Measurements from ENCODE around the gene INCA1.
A peak's percentile ranks its signal among the peaks of the same experiment; 100 is the strongest.

The INCA1 gene

DNA sequence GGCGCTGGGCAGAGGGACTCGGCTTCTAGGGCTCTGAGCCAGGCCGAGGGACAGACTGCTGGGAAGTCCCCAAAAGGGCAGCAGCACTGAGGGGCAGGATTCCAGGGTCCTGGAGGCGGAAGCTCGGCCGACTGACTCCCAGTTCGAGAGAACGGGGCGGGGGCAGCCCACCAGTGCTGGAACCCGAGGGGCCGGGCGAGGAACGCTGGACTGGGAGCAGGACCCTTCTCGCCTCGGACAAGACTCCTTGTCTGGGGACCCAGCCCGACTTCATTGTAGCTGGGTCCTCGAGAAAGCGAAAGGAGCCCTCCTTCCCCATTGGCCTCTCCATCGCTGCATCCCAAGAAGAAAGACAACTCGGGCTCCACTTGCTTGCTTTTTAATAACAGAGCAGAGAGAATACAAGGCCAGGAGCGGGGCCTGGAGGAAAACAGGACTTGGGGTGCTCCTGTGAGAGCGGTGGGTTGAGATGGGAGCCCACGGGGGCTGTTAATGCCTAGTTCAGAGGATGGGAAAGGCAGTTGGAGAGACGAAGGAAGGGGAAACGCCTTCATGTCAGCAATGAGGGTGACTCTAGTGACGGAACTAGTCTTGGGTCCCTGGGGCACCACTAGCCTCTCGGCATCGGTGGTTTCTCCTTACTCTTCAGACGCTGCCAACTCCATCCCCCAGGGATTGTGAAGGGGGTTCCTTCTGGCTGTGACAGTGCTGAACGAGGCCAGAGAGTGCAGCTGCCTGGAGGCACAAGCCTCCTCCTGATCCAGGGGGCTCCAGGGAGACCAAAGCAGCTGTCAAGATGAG lies 9.4 kb downstream of the INCA1 start:
- H3K27me3 ChIP-seq (ENCODE audit: control insufficient read depth in 5 of 5, insufficient read depth in 4 of 5, low read length in 5 of 5) = no peaks in the 10 kb centered on the region
- peaks cover 0 to 11% (median 6%) of the 10 kb centered on the region in 5 donors for H3K36me3 ChIP-seq (ENCODE audit: control insufficient read depth in 5 of 5, insufficient read depth in 5 of 5, low read length in 5 of 5)
- H3K9me3 ChIP-seq (ENCODE audit: control insufficient read depth in 5 of 5, low read length in 5 of 5) = no peaks in the 10 kb centered on the region
- H3K4me1 ChIP-seq (ENCODE audit: control insufficient read depth in 5 of 5, insufficient read depth in 5 of 5, low read length in 5 of 5) = peaks cover 4 to 31% (median 26%) of the 10 kb centered on the region in 5 donors
- peak overlapping the region; percentile 97 for H3K27ac ChIP-seq (ENCODE audit: low read depth, low read length)
- peak overlapping the region; percentile 32 to 95 (median 87) for H3K9ac ChIP-seq (ENCODE audit: low read length in 5 of 5)
- H3K4me3 ChIP-seq (ENCODE audit: low read depth in 1 of 5, low read length in 5 of 5) = peak overlapping the region; percentile 85 to 94 (median 91)

DNA sequence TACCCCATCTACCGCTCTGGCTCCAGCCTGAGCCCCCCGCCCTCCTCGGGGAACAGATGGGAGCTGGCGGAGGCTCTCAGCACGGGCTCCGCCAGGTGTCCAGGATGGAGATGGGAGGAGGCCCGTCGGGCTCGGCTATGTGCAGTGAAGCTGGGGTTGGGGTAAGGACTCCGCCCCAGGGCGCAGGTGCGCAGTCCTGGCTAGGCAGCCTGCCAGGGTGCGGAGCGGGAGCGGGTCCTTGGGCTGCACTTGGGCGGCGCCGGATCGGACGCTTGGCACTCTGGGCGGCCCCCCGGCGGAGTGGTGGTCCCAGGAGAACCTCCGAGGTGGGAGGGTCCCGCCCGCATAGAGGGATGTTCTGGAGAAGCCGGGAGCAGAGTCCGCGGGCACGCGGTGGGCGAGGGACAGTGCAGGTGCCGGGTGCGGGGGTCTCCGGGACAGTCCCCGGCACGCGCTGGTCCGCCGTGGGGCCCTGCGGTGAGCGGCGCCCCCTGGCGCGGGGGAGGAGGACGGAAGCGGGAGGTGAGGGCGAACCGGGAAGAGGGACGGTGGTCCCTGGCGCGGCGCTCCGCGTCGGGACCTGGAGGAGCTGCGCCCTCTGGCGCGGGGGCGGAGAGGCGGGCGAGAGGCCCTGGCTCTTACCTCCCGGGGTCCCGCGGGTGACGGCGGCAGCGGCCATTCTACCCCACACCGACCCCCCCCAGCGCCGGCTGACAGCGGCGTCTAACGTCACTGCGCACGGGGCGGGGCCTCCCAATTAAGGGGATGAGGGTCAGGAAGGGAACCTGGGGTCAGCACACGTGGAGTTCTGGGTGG lies 10.2 kb downstream of the INCA1 start, which contains the start of gene CAMTA2:
TSS of gene CAMTA2 (minus strand) at position 725 of the 816 bp plus-strand sequence. CDS start 1,453 bp downstream, outside the sequence.
- Histone ChIP-seq H3K9ac (ENCODE audit: low read length in 5 of 5) (peak within 1 kb of the TSS; percentile 43 to 95 (median 87)), H3K27ac (ENCODE audit: low read depth, low read length) (peak within 1 kb of the TSS; percentile 97), H3K4me3 (ENCODE audit: low read depth in 1 of 5, low read length in 5 of 5) (peak within 1 kb of the TSS; percentile 85 to 94 (median 91)), H3K27me3 (ENCODE audit: control insufficient read depth in 5 of 5, insufficient read depth in 4 of 5, low read length in 5 of 5) (no peaks in the 10 kb centered on the region), H3K4me1 (ENCODE audit: control insufficient read depth in 5 of 5, insufficient read depth in 5 of 5, low read length in 5 of 5) (peaks cover 4 to 31% (median 26%) of the 10 kb centered on the region in 5 donors), H3K36me3 (ENCODE audit: control insufficient read depth in 5 of 5, insufficient read depth in 5 of 5, low read length in 5 of 5) (peaks cover 0 to 19% (median 14%) of the 10 kb centered on the region in 5 donors), H3K9me3 (ENCODE audit: control insufficient read depth in 5 of 5, low read length in 5 of 5) (no peaks in the 10 kb centered on the region)

DNA sequence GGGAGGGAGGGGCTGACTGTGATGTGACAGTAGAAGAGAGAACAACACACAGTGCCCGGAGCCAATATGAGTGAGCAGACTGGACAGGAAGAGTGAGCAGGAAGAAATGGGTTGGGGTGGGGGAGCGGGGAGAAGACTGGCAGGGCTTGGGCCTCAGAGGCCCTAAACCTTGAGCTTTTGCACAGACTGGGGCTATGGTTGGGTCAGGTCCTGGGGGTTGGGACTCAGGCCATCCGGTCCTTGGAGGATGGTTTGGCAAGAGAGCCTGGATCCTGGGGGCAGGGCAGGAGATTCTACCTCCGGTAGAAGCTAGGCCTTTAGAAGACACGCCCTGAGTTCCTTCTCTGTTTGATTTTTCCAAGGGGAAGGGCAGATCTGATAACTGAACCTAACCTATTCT lies 10.9 kb downstream of the INCA1 start:
- H3K27ac ChIP-seq (ENCODE audit: low read depth, low read length) = peak overlapping the region; percentile 97

DNA sequence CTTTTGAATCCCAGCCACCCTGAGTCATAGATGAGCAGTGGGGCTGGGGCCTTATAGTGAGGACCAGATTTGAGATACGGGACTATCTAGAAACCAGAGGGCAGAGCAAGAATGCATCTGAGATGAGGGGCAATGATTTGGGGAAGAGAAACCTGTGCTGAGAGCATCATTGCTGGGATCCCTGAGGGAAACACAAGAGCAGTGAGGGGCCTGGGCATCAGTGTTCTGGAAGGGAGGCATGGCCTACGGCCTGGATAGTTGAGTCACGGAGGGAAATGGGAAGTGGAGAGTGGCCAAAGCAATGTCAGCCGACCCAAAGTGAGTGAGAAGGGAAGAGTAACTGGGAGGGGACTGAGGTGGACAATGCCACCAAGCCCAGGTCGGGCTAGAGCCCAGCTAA lies 15.0 kb downstream of the INCA1 start:
- H3K9me3 ChIP-seq (ENCODE audit: control insufficient read depth in 5 of 5, low read length in 5 of 5) = no peaks in the 10 kb centered on the region
- no peak overlapping the region for H3K27ac ChIP-seq (ENCODE audit: low read depth, low read length)
- no peak overlapping the region for H3K9ac ChIP-seq (ENCODE audit: low read length in 5 of 5)
- no peak overlapping the region for H3K4me3 ChIP-seq (ENCODE audit: low read depth in 1 of 5, low read length in 5 of 5)
- no peaks in the 10 kb centered on the region for H3K27me3 ChIP-seq (ENCODE audit: control insufficient read depth in 5 of 5, insufficient read depth in 4 of 5, low read length in 5 of 5)
- H3K4me1 ChIP-seq (ENCODE audit: control insufficient read depth in 5 of 5, insufficient read depth in 5 of 5, low read length in 5 of 5) = peaks cover 4 to 43% (median 34%) of the 10 kb centered on the region in 5 donors
- peaks cover 5 to 54% (median 44%) of the 10 kb centered on the region in 5 donors for H3K36me3 ChIP-seq (ENCODE audit: control insufficient read depth in 5 of 5, insufficient read depth in 5 of 5, low read length in 5 of 5)

More for the DNA sequence above, 10.9 kb downstream of the INCA1 start:
- peaks cover 4 to 31% (median 26%) of the 10 kb centered on the region in 5 donors for H3K4me1 ChIP-seq (ENCODE audit: control insufficient read depth in 5 of 5, insufficient read depth in 5 of 5, low read length in 5 of 5)
- peak overlapping the region; percentile 70 to 91 (median 88) for H3K4me3 ChIP-seq (ENCODE audit: low read depth in 1 of 5, low read length in 5 of 5)
- H3K27me3 ChIP-seq (ENCODE audit: control insufficient read depth in 5 of 5, insufficient read depth in 4 of 5, low read length in 5 of 5) = no peaks in the 10 kb centered on the region
- peak overlapping the region; percentile 43 to 95 (median 87) for H3K9ac ChIP-seq (ENCODE audit: low read length in 5 of 5)
- no peaks in the 10 kb centered on the region for H3K9me3 ChIP-seq (ENCODE audit: control insufficient read depth in 5 of 5, low read length in 5 of 5)
- H3K36me3 ChIP-seq (ENCODE audit: control insufficient read depth in 5 of 5, insufficient read depth in 5 of 5, low read length in 5 of 5) = peaks cover 0 to 26% (median 20%) of the 10 kb centered on the region in 5 donors

DNA sequence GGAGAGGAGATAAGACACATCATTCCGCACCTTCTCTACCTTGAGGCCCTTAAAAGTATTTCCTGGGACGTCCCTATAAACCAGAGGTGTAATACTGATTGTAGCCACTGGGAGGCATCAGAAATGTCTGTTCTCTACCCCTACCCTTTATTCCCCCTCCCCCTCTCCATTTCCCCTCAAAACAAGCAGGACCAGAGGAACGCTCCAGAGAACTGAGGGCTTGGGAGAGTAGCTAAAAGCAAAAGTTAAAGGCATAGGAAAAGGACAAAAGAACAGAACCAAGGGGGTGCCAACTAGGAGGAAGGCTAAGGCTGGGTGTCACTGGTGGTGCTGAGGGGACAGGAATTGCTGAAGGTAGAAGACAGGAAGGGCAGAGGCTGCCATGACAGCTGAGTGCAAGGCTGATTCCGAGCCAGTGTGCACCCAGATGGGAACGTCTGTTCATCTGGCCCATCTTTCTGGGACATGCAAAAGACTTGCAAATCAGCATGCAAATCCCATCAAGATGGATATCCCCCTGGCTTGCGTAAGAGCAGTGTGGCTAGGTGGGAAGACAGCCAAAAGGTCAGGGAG lies 16.6 kb downstream of the INCA1 start:
- no peaks in the 10 kb centered on the region for H3K27me3 ChIP-seq (ENCODE audit: control insufficient read depth in 5 of 5, insufficient read depth in 4 of 5, low read length in 5 of 5)
- H3K36me3 ChIP-seq (ENCODE audit: control insufficient read depth in 5 of 5, insufficient read depth in 5 of 5, low read length in 5 of 5) = peaks cover 5 to 65% (median 51%) of the 10 kb centered on the region in 5 donors
- H3K9me3 ChIP-seq (ENCODE audit: control insufficient read depth in 5 of 5, low read length in 5 of 5) = no peaks in the 10 kb centered on the region
- H3K27ac ChIP-seq (ENCODE audit: low read depth, low read length) = no peak overlapping the region
- H3K4me3 ChIP-seq (ENCODE audit: low read depth in 1 of 5, low read length in 5 of 5) = peak overlapping the region in 1 of 5 donors; percentile 20
- H3K4me1 ChIP-seq (ENCODE audit: control insufficient read depth in 5 of 5, insufficient read depth in 5 of 5, low read length in 5 of 5) = peaks cover 2 to 29% (median 20%) of the 10 kb centered on the region in 5 donors
- H3K9ac ChIP-seq (ENCODE audit: low read length in 5 of 5) = no peak overlapping the region

DNA sequence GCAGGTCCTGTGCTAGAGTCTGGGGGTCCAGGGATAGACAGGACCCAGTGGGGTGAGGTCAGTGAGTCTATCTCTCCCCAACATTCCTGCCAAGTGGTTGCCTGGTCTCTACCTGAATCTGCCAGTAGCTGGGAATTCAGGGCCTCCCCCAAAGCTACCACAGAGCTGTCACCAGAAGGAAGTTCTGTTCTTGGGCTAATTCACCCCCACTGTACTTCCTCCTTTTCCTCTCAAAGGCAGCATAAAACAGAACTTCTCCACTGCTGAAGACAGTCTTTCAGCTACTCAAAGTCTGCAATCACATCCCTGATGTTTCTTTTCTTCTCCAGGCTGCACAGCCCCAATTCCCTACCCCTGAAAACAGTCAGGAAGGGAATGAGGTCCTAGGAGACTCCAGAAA lies 18.6 kb downstream of the INCA1 start:
- no peak overlapping the region for H3K27ac ChIP-seq (ENCODE audit: low read depth, low read length)
- H3K36me3 ChIP-seq (ENCODE audit: control insufficient read depth in 5 of 5, insufficient read depth in 5 of 5, low read length in 5 of 5) = peaks cover 5 to 75% (median 67%) of the 10 kb centered on the region in 5 donors
- H3K4me3 ChIP-seq (ENCODE audit: low read depth in 1 of 5, low read length in 5 of 5) = no peak overlapping the region
- peak overlapping the region in 1 of 5 donors; percentile 15 for H3K9ac ChIP-seq (ENCODE audit: low read length in 5 of 5)
- no peaks in the 10 kb centered on the region for H3K27me3 ChIP-seq (ENCODE audit: control insufficient read depth in 5 of 5, insufficient read depth in 4 of 5, low read length in 5 of 5)
- peaks cover 2 to 30% (median 19%) of the 10 kb centered on the region in 5 donors for H3K4me1 ChIP-seq (ENCODE audit: control insufficient read depth in 5 of 5, insufficient read depth in 5 of 5, low read length in 5 of 5)
- no peaks in the 10 kb centered on the region for H3K9me3 ChIP-seq (ENCODE audit: control insufficient read depth in 5 of 5, low read length in 5 of 5)

DNA sequence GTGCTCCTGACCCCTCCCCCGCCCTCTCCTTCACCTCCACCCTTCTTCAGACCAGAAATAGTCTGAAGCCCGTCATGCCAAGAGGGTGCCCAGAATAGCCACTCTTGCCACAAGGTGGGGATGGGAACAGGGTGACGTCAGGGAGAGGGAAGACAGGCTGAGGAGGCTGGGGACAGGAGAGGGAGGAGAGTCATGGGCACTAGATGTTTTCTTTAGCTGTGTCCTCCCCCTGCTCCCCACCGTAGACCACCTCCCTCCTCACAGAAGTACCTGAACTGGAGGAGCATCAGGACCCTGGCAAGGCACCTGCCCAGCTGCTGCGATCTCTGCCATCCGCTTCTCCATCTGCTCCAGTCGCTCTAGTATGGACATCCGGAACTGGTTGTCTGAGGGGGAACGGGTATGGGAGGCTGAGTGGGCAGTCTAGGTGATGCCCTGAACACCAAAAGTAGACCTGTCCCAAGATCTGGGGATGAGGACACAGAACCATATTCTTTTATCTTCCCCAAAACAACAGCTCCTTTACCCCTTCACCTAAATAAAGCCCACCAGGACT lies 23.1 kb downstream of the INCA1 start:
- no peak overlapping the region for H3K4me3 ChIP-seq (ENCODE audit: low read depth in 1 of 5, low read length in 5 of 5)
- H3K4me1 ChIP-seq (ENCODE audit: control insufficient read depth in 5 of 5, insufficient read depth in 5 of 5, low read length in 5 of 5) = peaks cover 0 to 38% (median 13%) of the 10 kb centered on the region in 5 donors
- peaks cover 5 to 91% (median 73%) of the 10 kb centered on the region in 5 donors for H3K36me3 ChIP-seq (ENCODE audit: control insufficient read depth in 5 of 5, insufficient read depth in 5 of 5, low read length in 5 of 5)
- H3K27ac ChIP-seq (ENCODE audit: low read depth, low read length) = no peak overlapping the region
- H3K9me3 ChIP-seq (ENCODE audit: control insufficient read depth in 5 of 5, low read length in 5 of 5) = no peaks in the 10 kb centered on the region
- H3K27me3 ChIP-seq (ENCODE audit: control insufficient read depth in 5 of 5, insufficient read depth in 4 of 5, low read length in 5 of 5) = no peaks in the 10 kb centered on the region
- peak overlapping the region in 2 of 5 donors; percentile 8 to 26 for H3K9ac ChIP-seq (ENCODE audit: low read length in 5 of 5)

DNA sequence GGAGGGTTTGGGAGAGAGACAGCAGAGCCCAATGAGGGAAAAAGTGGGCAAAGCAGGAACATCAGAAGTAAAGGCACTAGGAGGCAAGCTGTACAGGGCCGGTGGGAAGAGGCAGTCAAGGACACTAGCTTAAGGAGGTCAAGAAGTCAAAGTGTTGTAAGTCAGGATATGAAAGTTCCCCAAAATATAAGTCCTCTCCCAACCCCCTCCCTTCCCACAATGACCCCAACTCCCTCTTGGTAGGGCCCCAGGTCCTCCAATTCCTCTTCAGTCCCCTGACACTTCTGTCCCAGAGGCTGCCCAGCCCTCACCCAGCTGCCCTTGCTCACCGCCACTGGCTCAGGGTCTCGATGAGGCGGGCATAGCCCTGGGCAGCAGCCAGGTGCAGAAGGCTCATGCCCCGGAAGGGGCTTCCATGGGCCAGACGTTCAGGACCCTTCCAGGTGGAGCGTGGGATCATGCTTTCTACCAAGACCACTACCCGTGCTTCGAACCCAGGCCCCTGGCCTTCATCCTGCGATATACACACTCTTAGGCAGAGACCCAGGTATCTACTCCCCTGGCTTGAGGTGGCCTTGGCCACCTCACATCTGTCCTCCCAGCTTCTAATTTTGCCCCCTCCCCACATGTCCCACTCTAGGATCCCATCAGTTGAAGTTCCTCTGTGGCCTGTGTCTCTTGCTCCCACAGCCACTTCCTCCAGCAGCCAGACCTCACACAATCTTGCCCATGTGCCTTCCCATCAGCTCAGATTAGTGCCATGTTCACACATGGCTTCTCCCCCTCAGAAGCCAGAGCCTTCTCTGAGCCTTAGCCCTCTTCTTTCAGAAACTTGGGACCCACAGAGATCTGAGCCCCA lies 23.8 kb downstream of the INCA1 start:
- H3K9me3 ChIP-seq (ENCODE audit: control insufficient read depth in 5 of 5, low read length in 5 of 5) = no peaks in the 10 kb centered on the region
- H3K27ac ChIP-seq (ENCODE audit: low read depth, low read length) = no peak overlapping the region
- H3K9ac ChIP-seq (ENCODE audit: low read length in 5 of 5) = peak overlapping the region in 2 of 5 donors; percentile 7 to 47
- H3K36me3 ChIP-seq (ENCODE audit: control insufficient read depth in 5 of 5, insufficient read depth in 5 of 5, low read length in 5 of 5) = peaks cover 5 to 91% (median 67%) of the 10 kb centered on the region in 5 donors
- H3K4me3 ChIP-seq (ENCODE audit: low read depth in 1 of 5, low read length in 5 of 5) = no peak overlapping the region
- H3K27me3 ChIP-seq (ENCODE audit: control insufficient read depth in 5 of 5, insufficient read depth in 4 of 5, low read length in 5 of 5) = no peaks in the 10 kb centered on the region
- peaks cover 0 to 40% (median 20%) of the 10 kb centered on the region in 5 donors for H3K4me1 ChIP-seq (ENCODE audit: control insufficient read depth in 5 of 5, insufficient read depth in 5 of 5, low read length in 5 of 5)

DNA sequence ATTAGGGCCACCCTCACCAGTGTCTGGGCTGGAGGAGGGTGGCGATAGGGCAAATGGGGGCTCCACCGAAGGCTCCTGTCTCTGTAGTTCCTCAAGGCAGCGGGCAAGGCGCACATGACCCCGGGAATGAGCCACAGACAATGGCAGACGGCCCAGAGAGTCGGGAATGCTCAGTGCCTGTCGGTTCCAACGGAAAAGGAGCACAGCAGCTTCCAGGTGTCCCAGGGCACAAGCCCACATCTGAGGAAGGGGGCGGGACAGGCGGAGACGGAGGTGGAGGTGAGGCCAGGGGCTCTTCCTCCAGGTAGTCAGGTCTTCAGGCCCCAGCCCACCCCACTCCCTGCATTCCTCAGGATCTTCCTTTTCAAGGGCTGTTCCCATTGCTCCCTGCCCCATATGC lies 24.6 kb downstream of the INCA1 start:
- Histone ChIP-seq H3K9me3 (ENCODE audit: control insufficient read depth in 5 of 5, low read length in 5 of 5) (no peaks in the 10 kb centered on the region), H3K4me1 (ENCODE audit: control insufficient read depth in 5 of 5, insufficient read depth in 5 of 5, low read length in 5 of 5) (peaks cover 2 to 41% (median 26%) of the 10 kb centered on the region in 5 donors), H3K9ac (ENCODE audit: low read length in 5 of 5) (peak overlapping the region in 2 of 5 donors; percentile 7 to 47), H3K27ac (ENCODE audit: low read depth, low read length) (no peak overlapping the region), H3K4me3 (ENCODE audit: low read depth in 1 of 5, low read length in 5 of 5) (no peak overlapping the region), H3K36me3 (ENCODE audit: control insufficient read depth in 5 of 5, insufficient read depth in 5 of 5, low read length in 5 of 5) (peaks cover 2 to 84% (median 60%) of the 10 kb centered on the region in 5 donors), H3K27me3 (ENCODE audit: control insufficient read depth in 5 of 5, insufficient read depth in 4 of 5, low read length in 5 of 5) (no peaks in the 10 kb centered on the region)

Data from subcutaneous abdominal adipose tissue (tissue), 5 donors.